ENCODE measurements around the gene PP2D1.
A peak's percentile ranks its signal among the peaks of the same experiment; 100 is the strongest.
"Not testable (repeated sequence)": the region's sequence is repeated elsewhere in the genome, so short reads cannot be mapped to it uniquely, and the experiment has no call there.

Gene PP2D1

GRCh38 chr3:20012164-20012563 is at the start of gene PP2D1:
TSS of gene PP2D1 (minus strand) at chr3:20012264. CDS start at chr3:20012072, 192 bp downstream.
- DNase-seq (ENCODE audit: low read depth in 2 of 2), result no peak

- peak in 1 of 2 donors; percentile 32 for DNase-seq (ENCODE audit: low read depth in 2 of 2)
These were observed 49.1 kb upstream of the PP2D1 start for GRCh38 chr3:20060974-20061685.

GRCh38 chr3:20059929-20060328 is 47.9 kb upstream of the PP2D1 start:
- DNase-seq (ENCODE audit: low read depth in 2 of 2), result no peak

- no peak for DNase-seq (ENCODE audit: low read depth in 2 of 2)
These were observed 45.6 kb upstream of the PP2D1 start for GRCh38 chr3:20057612-20058180.

- DNase-seq (ENCODE audit: low read depth in 2 of 2), result peak in 1 of 2 donors; percentile 30
These were observed 44.9 kb upstream of the PP2D1 start for GRCh38 chr3:20056725-20057611.

GRCh38 chr3:20055842-20056241 is 43.8 kb upstream of the PP2D1 start:
- no peak for DNase-seq (ENCODE audit: low read depth in 2 of 2)

- no peak for DNase-seq (ENCODE audit: low read depth in 2 of 2)
These were observed 43.1 kb upstream of the PP2D1 start for GRCh38 chr3:20055020-20055775.

- peak; percentile 30 to 64 for DNase-seq (ENCODE audit: low read depth in 2 of 2)
These were observed 42.5 kb upstream of the PP2D1 start for GRCh38 chr3:20054549-20054987.

GRCh38 chr3:20052851-20053250 is 40.8 kb upstream of the PP2D1 start:
- DNase-seq (ENCODE audit: low read depth in 2 of 2), result no peak

GRCh38 chr3:20051123-20051806 is 39.2 kb upstream of the PP2D1 start:
- no peak for DNase-seq (ENCODE audit: low read depth in 2 of 2)

GRCh38 chr3:20047976-20048883 is 36.2 kb upstream of the PP2D1 start:
- no peak for DNase-seq (ENCODE audit: low read depth in 2 of 2)

GRCh38 chr3:20047341-20047779 is 35.3 kb upstream of the PP2D1 start:
- no peak for DNase-seq (ENCODE audit: low read depth in 2 of 2)

GRCh38 chr3:20046556-20046955 is 34.5 kb upstream of the PP2D1 start:
- DNase-seq (ENCODE audit: low read depth in 2 of 2), result no peak

- not testable (repeated sequence) for DNase-seq (ENCODE audit: low read depth in 2 of 2)
These were observed 33.1 kb upstream of the PP2D1 start for GRCh38 chr3:20045141-20045540.

- no peak for DNase-seq (ENCODE audit: low read depth in 2 of 2)
These were observed 31.8 kb upstream of the PP2D1 start for GRCh38 chr3:20043825-20044224.

- peak; percentile 23 to 31 for DNase-seq (ENCODE audit: low read depth in 2 of 2)
These were observed 31.3 kb upstream of the PP2D1 start for GRCh38 chr3:20043396-20043795.

- DNase-seq (ENCODE audit: low read depth in 2 of 2), result no peak
These were observed 30.3 kb upstream of the PP2D1 start for GRCh38 chr3:20042331-20042730.

- peak; percentile 73 to 81 for DNase-seq (ENCODE audit: low read depth in 2 of 2)
These were observed 29.2 kb upstream of the PP2D1 start for GRCh38 chr3:20041197-20041780.

GRCh38 chr3:20040548-20041196 is 28.6 kb upstream of the PP2D1 start:
- peak; percentile 47 to 62 for DNase-seq (ENCODE audit: low read depth in 2 of 2)
